HG03103 (cell line): Measurements from ENCODE around the gene PTPRN2.

Experiments used
- ATAC-seq: cut with Tn5 transposase; IDR thresholded peaks from one replicate; pipeline ENCODE4 v1.9.1; 2021; ENCODE audit warnings: low read depth; ENCODE audit not compliant: unreplicated experiment

The PTPRN2 gene

DNA sequence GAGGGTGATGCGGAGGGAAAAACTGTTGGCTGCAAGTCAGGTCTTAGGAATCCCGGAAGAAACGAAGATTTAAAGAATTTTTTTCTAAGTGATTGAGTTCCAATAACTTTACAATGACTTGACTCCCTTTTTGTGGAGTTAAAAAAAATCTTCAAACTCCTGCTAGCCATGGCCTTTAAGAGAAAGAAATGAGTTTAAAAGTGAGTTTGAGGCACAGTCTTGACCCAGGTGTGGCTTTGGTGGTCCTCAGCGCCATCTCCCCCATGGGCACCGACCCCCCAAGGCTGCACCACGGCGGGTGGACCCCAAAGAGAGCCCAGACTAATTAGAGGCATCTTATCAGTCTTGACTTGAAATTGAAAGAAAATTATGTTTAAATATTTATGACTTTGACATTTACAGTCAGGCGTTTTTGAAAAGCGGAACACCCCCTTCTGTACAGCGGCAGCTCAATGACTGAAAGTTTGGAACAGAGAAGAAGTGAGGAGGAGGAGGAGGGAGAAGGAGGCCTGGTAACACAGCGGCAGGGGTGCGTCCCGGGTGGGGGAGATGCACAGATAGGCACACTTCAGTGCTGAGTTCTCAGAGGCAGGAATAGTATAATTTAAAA is 901.2 kb downstream of the PTPRN2 start:
- no peak for ATAC-seq

GRCh38 chr7:157685430-157686284 is 902.0 kb downstream of the PTPRN2 start:
- no peak for ATAC-seq

- no peak for ATAC-seq
Measured at GRCh38 chr7:157684909-157685429, 902.7 kb downstream of the PTPRN2 start.

- ATAC-seq, result no peak
Measured at GRCh38 chr7:157684157-157684908, 903.3 kb downstream of the PTPRN2 start.

- ATAC-seq, result no peak
Measured at GRCh38 chr7:157683747-157684156, 903.9 kb downstream of the PTPRN2 start.

GRCh38 chr7:157682946-157683746 is 904.5 kb downstream of the PTPRN2 start:
- ATAC-seq, result no peak

DNA sequence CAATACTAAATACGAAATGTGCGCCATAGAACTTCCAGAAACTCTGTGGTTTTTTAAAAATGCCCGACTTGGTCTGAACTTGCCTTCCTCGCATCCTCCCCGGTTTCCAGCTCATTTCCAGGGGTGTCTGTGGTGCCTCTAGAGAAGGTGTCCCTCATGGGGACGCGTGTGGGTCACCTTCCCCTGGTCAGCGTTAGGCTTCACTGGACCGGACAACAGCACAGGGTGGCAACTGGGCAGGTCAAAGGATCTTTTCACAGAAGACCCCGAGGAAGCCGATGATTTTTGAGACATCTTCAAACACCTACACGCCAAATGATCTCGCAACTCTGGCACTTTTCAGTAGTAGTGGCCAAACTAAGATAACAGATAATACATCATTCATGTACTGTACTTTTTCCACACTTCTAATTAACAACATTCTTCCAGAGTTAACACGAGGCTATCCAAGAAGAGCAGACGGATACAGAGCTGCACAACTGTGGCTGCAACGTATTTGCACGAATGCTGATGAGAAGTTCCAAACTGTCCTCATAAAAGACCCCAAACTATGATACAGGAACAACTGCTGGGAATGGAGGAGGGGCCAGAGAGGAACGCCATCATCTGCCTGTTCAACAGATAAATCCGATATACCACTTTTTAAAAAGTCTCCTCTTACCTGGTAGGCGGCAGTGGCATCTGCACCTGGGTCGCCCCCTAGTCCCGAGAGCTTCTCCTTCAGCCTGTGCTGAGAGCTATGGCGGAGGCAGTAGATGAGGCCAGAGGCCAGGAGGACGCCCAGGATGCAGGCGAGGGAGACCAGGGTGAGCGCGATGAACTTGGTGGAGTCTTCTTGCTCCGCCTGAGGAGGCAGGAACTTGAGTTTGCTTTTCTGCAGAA is 905.3 kb downstream of the PTPRN2 start:
- no peak for ATAC-seq

- ATAC-seq, result no peak
Measured at GRCh38 chr7:157679607-157680006, 908.0 kb downstream of the PTPRN2 start.

GRCh38 chr7:157678501-157678900 is 909.1 kb downstream of the PTPRN2 start:
- ATAC-seq, result no peak

DNA sequence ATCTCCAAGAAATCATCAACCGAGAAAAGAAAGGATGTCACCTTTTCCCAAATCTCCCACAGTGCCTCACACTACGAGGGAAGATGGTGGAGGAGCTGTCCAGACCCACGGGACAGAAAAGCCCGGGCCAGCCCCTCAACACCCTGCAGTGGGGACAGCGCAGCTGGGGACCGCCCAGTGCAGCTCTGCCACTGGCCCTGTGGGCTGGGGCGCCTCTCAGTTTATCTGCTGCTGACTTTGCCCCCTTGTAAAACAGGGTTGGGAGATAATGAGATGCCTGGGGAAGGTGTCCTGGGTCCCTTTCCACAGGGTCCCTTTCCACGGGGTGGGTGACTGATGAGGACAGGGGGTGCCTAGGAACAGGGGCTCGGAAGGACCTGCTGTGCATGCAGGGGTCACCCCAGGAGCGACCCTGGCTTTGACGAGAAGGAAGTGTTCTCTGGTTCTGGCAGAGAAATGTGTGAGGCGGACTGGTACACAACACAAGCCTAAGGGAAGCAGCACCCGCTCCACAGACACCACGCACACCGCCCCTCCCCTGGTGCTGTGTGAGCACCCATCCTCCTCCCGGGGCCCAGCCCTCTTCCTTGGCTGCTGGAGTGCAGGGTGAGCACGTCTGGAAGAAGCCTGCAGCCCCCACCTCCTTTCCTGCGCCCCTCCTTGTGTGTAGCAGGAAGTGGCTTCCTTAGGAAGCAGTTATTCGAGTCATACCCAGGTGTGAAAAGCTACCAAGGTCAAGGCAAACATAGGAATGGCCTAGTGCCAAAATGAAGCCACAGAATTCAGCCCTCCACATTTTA is 911.0 kb downstream of the PTPRN2 start:
- no peak for ATAC-seq

- no peak for ATAC-seq
Measured at GRCh38 chr7:157676001-157676400, 911.6 kb downstream of the PTPRN2 start.

- no peak for ATAC-seq
Measured at GRCh38 chr7:157675427-157675927, 912.1 kb downstream of the PTPRN2 start.

GRCh38 chr7:157674715-157675426 is 912.8 kb downstream of the PTPRN2 start:
- no peak for ATAC-seq

DNA sequence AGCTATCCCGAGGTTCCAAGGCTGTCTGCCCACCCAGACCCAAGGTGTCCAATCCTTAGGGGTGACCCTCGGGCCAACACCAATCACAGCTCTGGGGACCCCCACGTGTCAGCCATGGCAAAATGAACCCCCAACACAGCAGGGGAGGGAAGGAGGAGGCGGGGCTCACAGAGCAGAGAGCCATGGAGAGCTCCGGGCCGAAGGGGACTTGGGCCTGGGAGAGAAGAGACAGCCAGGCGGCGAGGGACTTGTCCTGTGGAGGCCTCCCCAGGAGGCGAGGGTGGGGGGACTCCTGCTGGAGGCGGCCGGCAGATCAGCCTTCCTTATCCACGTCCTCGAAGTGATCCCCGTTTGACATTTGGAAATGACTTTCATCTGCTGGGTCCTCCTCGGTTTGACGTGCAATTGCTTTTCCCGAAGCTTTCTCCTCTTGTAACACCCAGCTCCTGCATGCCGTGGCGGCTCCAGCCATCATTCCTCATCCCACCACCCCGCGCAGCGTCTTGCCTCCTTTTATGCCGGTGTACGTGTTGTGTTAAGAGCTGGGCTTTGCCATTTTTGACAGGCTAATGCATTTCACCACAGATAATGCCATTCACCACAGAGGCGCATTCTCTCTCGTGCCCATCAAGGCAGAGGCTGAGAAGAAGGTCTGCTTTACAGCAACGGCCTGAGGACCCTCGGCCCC is 913.5 kb downstream of the PTPRN2 start:
- ATAC-seq, result no peak

GRCh38 chr7:157673573-157673972 is 914.0 kb downstream of the PTPRN2 start:
- ATAC-seq, result no peak

DNA sequence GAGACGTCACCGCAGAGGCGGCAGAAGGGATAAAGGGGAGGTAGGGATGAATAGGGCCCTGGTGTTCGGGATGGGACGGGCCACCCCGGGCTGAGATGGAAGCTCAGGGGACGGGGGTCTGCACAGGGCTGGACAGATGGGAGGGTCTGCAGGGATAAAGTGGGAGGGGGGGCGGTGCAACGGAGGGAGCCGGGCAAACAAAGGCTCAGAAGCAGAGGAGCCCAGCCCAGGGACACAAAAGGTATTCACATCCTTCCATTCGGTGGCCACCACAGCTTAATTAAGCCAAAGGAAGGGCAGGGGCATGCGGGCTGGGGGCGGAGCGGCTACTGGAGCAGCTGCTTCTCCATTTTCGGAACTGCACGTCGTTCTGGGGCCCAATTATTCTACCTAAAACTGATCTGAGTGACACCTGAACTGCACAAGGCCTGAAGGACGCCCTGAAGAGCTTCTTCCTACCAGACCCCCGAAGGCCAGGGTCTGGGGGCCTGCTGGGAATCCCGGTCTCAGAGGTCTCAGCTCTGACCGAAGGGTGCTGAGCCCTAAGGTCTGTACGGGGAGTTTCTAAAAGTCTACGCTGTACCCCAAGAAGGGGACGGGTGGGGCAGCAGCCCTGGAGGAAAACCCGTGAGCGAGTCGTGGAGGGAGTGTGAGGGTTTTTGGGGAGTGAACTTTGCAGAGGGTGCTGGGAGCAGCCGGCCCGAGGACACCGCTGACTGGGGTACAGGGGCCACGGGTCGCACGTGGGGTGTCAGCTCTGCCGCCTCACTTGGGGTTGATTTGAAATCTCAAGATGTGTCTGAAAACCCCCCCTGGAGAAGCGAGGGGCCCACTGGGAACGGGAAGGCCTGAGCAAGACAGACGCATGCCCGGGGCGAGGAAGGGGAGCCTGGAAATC is 916.0 kb downstream of the PTPRN2 start:
- no peak for ATAC-seq
